HG03103 (cell line): ENCODE measurements around the gene ADGRG7.

Experiments
- ATAC-seq: cut with Tn5 transposase; IDR thresholded peaks from one replicate; pipeline ENCODE4 v1.9.1; 2021; ENCODE audit warnings: low read depth; ENCODE audit not compliant: unreplicated experiment

The ADGRG7 gene

GRCh38 chr3:100726706-100727105 is 117.3 kb downstream of the ADGRG7 start:
- ATAC-seq = no peak

GRCh38 chr3:100730524-100730923 is 121.1 kb downstream of the ADGRG7 start:
- no peak for ATAC-seq

GRCh38 chr3:100732435-100732834 is 123.0 kb downstream of the ADGRG7 start:
- ATAC-seq = no peak

- no peak for ATAC-seq
Measured at GRCh38 chr3:100737334-100737733, 127.9 kb downstream of the ADGRG7 start.

GRCh38 chr3:100740207-100740606 is 130.8 kb downstream of the ADGRG7 start:
- ATAC-seq = no peak

- no peak for ATAC-seq
Measured at GRCh38 chr3:100743535-100743934, 134.1 kb downstream of the ADGRG7 start.

GRCh38 chr3:100744671-100745070 is 135.3 kb downstream of the ADGRG7 start:
- no peak for ATAC-seq
